K562 (cell line): ENCODE measurements around the gene SNX9.

ENCODE experiments used
- ATF1 ChIP-seq, 2 experiments: fragments of 450-650 bp in 1 of 2; IDR thresholded peaks; 2 replicates each; pipeline ENCODE4 v1.6.1; 2016; ENCODE audit warnings: missing compliant biosample characterization in 1 of 2, missing genetic modification characterization in 1 of 2
- CTCF ChIP-seq, 3 experiments: IDR thresholded peaks in 2 of 3; conservative IDR thresholded peaks in 1 of 3; 2 replicates each; pipeline ENCODE4 v1.5.1; 2011 to 2012; ENCODE audit warnings: low read length in 3 of 3, mild to moderate bottlenecking in 3 of 3, control low read depth in 2 of 3, improper control_type of control experiment in 1 of 3, inconsistent platforms in 1 of 3, low read depth in 1 of 3, mixed read lengths in 1 of 3, moderate library complexity in 1 of 3; ENCODE audit not compliant: insufficient read depth in 2 of 3
- ELK1 ChIP-seq: sonication (generic); formaldehyde crosslinking; IDR thresholded peaks from 2 replicates; pipeline ENCODE4 v1.8.1; 2022; ENCODE audit warnings: missing genetic modification reagents
- EZH2 ChIP-seq: IDR thresholded peaks from 2 replicates; pipeline ENCODE4 v1.6.1; 2012; ENCODE audit warnings: low read depth, mild to moderate bottlenecking, inconsistent platforms, low read length, borderline replicate concordance
- FOXK2 ChIP-seq, 2 experiments: fragments of 450-650 bp; IDR thresholded peaks in 1 of 2; conservative IDR thresholded peaks in 1 of 2; 2 replicates each; pipeline ENCODE4 v1.6.1; 2016; ENCODE audit warnings: low read depth in 2 of 2, mild to moderate bottlenecking in 1 of 2
- HDGF ChIP-seq: fragments of 450-650 bp; IDR thresholded peaks from 2 replicates; pipeline ENCODE4 v1.6.1; 2016
- POLR2AphosphoS5 ChIP-seq: IDR thresholded peaks from 2 replicates; pipeline ENCODE4 v1.6.1; 2011; ENCODE audit warnings: mild to moderate bottlenecking, low read depth, low read length, moderate library complexity; ENCODE audit not compliant: control insufficient read depth, insufficient read depth
- TEAD2 ChIP-seq: fragments of 450-650 bp; IDR thresholded peaks from 2 replicates; pipeline ENCODE4 v1.6.1; 2016; ENCODE audit warnings: missing genetic modification characterization, control low read depth, missing compliant biosample characterization
- ZBTB7A ChIP-seq: IDR thresholded peaks from 2 replicates; pipeline ENCODE4 v1.6.1; 2011; ENCODE audit warnings: low read depth, mild to moderate bottlenecking, low read length, moderate library complexity, borderline replicate concordance; ENCODE audit not compliant: control insufficient read depth
- ZFP1 ChIP-seq: fragments of 450-650 bp; formaldehyde crosslinking; IDR thresholded peaks from 2 replicates; pipeline ENCODE4 v1.4.0; 2020; ENCODE audit warnings: mild to moderate bottlenecking, mixed read lengths
- ZNF165 ChIP-seq: fragments of 250-450 bp; sonication (Bioruptor Pico); IDR thresholded peaks from 2 replicates; pipeline ENCODE4 v1.4.0; 2020; ENCODE audit warnings: borderline replicate concordance
- ZSCAN29 ChIP-seq: fragments of 450-650 bp; IDR thresholded peaks from 2 replicates; pipeline ENCODE4 v1.6.1; 2017

GRCh38 chr6:157935786-157936185, 112.7 kb downstream of the SNX9 start:
- TF ChIP-seq ZSCAN29 (no peak), CTCF (IDR thresholded peaks at IDR 0.05 in 2 of 3, conservative IDR thresholded peaks at IDR 0.05 in 1 of 3; ENCODE audit: insufficient read depth in 2 of 3, low read depth in 1 of 3, low read length in 3 of 3) (no peak), HDGF (no peak), POLR2AphosphoS5 (no peak), ZBTB7A (no peak), EZH2 (no peak), TEAD2 (tag) (no peak), ZNF165 (CRISPR knock-in tag) (no peak), FOXK2 (conservative IDR thresholded peaks at IDR 0.05 in 1 of 2, IDR thresholded peaks at IDR 0.05 in 1 of 2; ENCODE audit: low read depth in 2 of 2) (no peak), ZFP1 (CRISPR knock-in tag) (no peak), ELK1 (CRISPR knock-in tag) (no peak), ATF1 (CRISPR knock-in tag; IDR thresholded peaks at IDR 0.05) (no peak), ATF1 (tag; IDR thresholded peaks at IDR 0.05) (no peak)
